ENCODE data around the gene ROR1. TPM values are rescaled to one million over a fixed set of nuclear protein-coding genes. Genes with fewer than 3 reads are reported as not detected.

ROR1 gene
- total and polyA plus RNA-seq, 2 of the 4 experiments (the other 2 are of a cell fraction), result 4.4 to 10.0 TPM

- no peak for TF ChIP-seq MXI1 (IDR thresholded peaks at IDR 0.05; ENCODE audit: borderline replicate concordance, low read depth, low read length)
- no peak for TF ChIP-seq USF2 (IDR thresholded peaks at IDR 0.05; ENCODE audit: low read depth, low read length)
- TF ChIP-seq MAZ (IDR thresholded peaks at IDR 0.05; ENCODE audit: borderline replicate concordance, low read depth, low read length), result no peak
- no peak for TF ChIP-seq CEBPB (IDR thresholded peaks at IDR 0.05; ENCODE audit: low read depth, low read length)
- TF ChIP-seq MAFK (IDR thresholded peaks at IDR 0.05; ENCODE audit: low read depth, low read length), result no peak
- TF ChIP-seq POLR2A (IDR thresholded peaks at IDR 0.05; ENCODE audit: low read depth, low read length), result no peak
- no peak for TF ChIP-seq RAD21 (IDR thresholded peaks at IDR 0.05; ENCODE audit: low read length)
- TF ChIP-seq RCOR1 (IDR thresholded peaks at IDR 0.05; ENCODE audit: insufficient replicate concordance, low read length), result no peak
- Histone ChIP-seq H2BK120ac (ENCODE audit: low read depth, low read length) (no peak overlapping the region), H3K56ac (ENCODE audit: extremely low read depth, insufficient read depth, low read length) (no peak overlapping the region), H3K14ac (replicated peaks; ENCODE audit: low read depth, low read length) (no peak overlapping the region), H3K4me3 (ENCODE audit: insufficient read depth, low read depth, low read length) (no peak overlapping the region), H2BK5ac (ENCODE audit: low read depth, low read length, poor library complexity, severe bottlenecking) (no peak overlapping the region), H3K9me3 (ENCODE audit: control insufficient read depth, insufficient read depth, low read length) (no peaks in the 10 kb centered on the region), H3K27me3 (ENCODE audit: control insufficient read depth, insufficient read depth, low read length) (no peaks in the 10 kb centered on the region), H3K27ac (ENCODE audit: insufficient read depth, low read length) (no peak overlapping the region), H2AK9ac (replicated peaks; ENCODE audit: low read depth, low read length, poor library complexity) (no peak overlapping the region), H2AK5ac (ENCODE audit: low read depth, low read length) (no peak overlapping the region), H3K79me1 (ENCODE audit: low read depth in 1 of 2, low read length in 2 of 2) (no peaks in the 10 kb centered on the region), H3K9me1 (ENCODE audit: insufficient read depth, low read length) (no peaks in the 10 kb centered on the region), H3K18ac (ENCODE audit: low read depth, low read length) (no peak overlapping the region), H3K4me1 (ENCODE audit: control insufficient read depth, insufficient read depth, low read length) (no peaks in the 10 kb centered on the region), H4K8ac (ENCODE audit: low read depth in 2 of 2, low read length in 2 of 2) (no peak overlapping the region; a peak in 1 of 4 replicates), H4K20me1 (ENCODE audit: insufficient read depth, low read length) (no peaks in the 10 kb centered on the region), H2AFZ (replicated peaks; ENCODE audit: low read length, poor library complexity) (no peak overlapping the region), H4K91ac (ENCODE audit: insufficient read depth, low read depth, low read length) (peak overlapping the region; percentile 36; the same call in 1 of the 2 replicates), H3K23ac (ENCODE audit: low read depth, low read length) (no peak overlapping the region), H2BK15ac (ENCODE audit: low read depth, low read length) (no peak overlapping the region; the same call in 2 of the 3 replicates), H4K5ac (ENCODE audit: low read depth, low read length) (peak overlapping the region; percentile 54; the same call in 1 of the 2 replicates), H2BK20ac (ENCODE audit: low read depth, low read length) (no peak overlapping the region), H3K4me2 (ENCODE audit: low read depth, low read length) (no peak overlapping the region), H3K36me3 (ENCODE audit: control insufficient read depth, insufficient read depth, low read length) (no peaks in the 10 kb centered on the region), H3K4ac (ENCODE audit: low read depth, low read length) (no peak overlapping the region), H3K9ac (ENCODE audit: low read depth, low read length) (no peak overlapping the region)
- intact Hi-C loops (cut with micrococcal nuclease) (no loop called here), in situ Hi-C loops (cut with MboI; ENCODE audit: low sequenced_read_pairs) (no loop called here), dilution Hi-C loops (cut with HindIII; ENCODE audit: low sequenced_read_pairs, unreplicated experiment) (no loop called here)
- DNase-seq (no peak), ATAC-seq (ENCODE audit: low read depth) (no peak)
- POLR2A ChIA-PET (ENCODE audit: unreplicated experiment), result no interaction called here
- no TSS peak for BruUV-seq (replicated peaks)
- no CpG with 5 or more reads among the region's 3 CpGs for WGBS, 2 experiments (ENCODE audit: extremely low coverage in 2 of 2, insufficient read length in 1 of 2)
- CTCF ChIA-PET, result no interaction called here
Observed at GRCh38 chr1:64021066-64021465, 247.2 kb downstream of the ROR1 start.
